ENCODE results near the gene APC.

APC gene

GRCh38 chr5:112779531-112779930 is 41.8 kb downstream of the APC start:
- H3K36me3 ChIP-seq (ENCODE audit: insufficient read depth, low read length): peaks cover 6% of the 10 kb centered on the region; the same call in 1 of the 2 replicates

GRCh38 chr5:112784726-112785125 is 47.0 kb downstream of the APC start:
- H2AFZ ChIP-seq (ENCODE audit: low read length, unreplicated experiment): no peak overlapping the region

More at GRCh38 chr5:112779531-112779930, 41.8 kb downstream of the APC start:
- H2AFZ ChIP-seq (ENCODE audit: low read length, unreplicated experiment): no peak overlapping the region
- H3K27ac ChIP-seq (ENCODE audit: low read depth, low read length): peak overlapping the region; percentile 87
- H3K79me2 ChIP-seq (ENCODE audit: control insufficient read depth, insufficient read depth, low read length, unreplicated experiment): no peaks in the 10 kb centered on the region
- H3K4me3 ChIP-seq (ENCODE audit: low read depth, low read length): no peak overlapping the region
- peaks cover 33% of the 10 kb centered on the region for H3K4me1 ChIP-seq (ENCODE audit: control insufficient read depth, insufficient read depth, low read length, unreplicated experiment)
- no peaks in the 10 kb centered on the region for H3K27me3 ChIP-seq (ENCODE audit: insufficient read depth, low read length)

GRCh38 chr5:112787261-112787660 is 49.6 kb downstream of the APC start:
- no peak overlapping the region for H2AFZ ChIP-seq (ENCODE audit: low read length, unreplicated experiment)
- no peaks in the 10 kb centered on the region for H3K27me3 ChIP-seq (ENCODE audit: insufficient read depth, low read length)
- peaks cover 11% of the 10 kb centered on the region; the same call in 1 of the 2 replicates for H3K36me3 ChIP-seq (ENCODE audit: insufficient read depth, low read length)
- H3K27ac ChIP-seq (ENCODE audit: low read depth, low read length): peak overlapping the region; percentile 66
- H3K4me3 ChIP-seq (ENCODE audit: low read depth, low read length): peak overlapping the region; percentile 6; the same call in 1 of the 2 replicates
- H3K79me2 ChIP-seq (ENCODE audit: control insufficient read depth, insufficient read depth, low read length, unreplicated experiment): no peaks in the 10 kb centered on the region
- H3K4me1 ChIP-seq (ENCODE audit: control insufficient read depth, insufficient read depth, low read length, unreplicated experiment): peaks cover 17% of the 10 kb centered on the region

More at GRCh38 chr5:112784726-112785125, 47.0 kb downstream of the APC start:
- Histone ChIP-seq H3K4me1 (ENCODE audit: control insufficient read depth, insufficient read depth, low read length, unreplicated experiment) (peaks cover 30% of the 10 kb centered on the region), H3K36me3 (ENCODE audit: insufficient read depth, low read length) (peaks cover 15% of the 10 kb centered on the region; the same call in 1 of the 2 replicates), H3K27ac (ENCODE audit: low read depth, low read length) (no peak overlapping the region), H3K4me3 (ENCODE audit: low read depth, low read length) (no peak overlapping the region), H3K27me3 (ENCODE audit: insufficient read depth, low read length) (no peaks in the 10 kb centered on the region), H3K79me2 (ENCODE audit: control insufficient read depth, insufficient read depth, low read length, unreplicated experiment) (no peaks in the 10 kb centered on the region)

- Histone ChIP-seq H2AFZ (ENCODE audit: low read length, unreplicated experiment) (no peak overlapping the region), H3K27ac (ENCODE audit: low read depth, low read length) (peak overlapping the region; percentile 66), H3K4me3 (ENCODE audit: low read depth, low read length) (no peak overlapping the region), H3K36me3 (ENCODE audit: insufficient read depth, low read length) (peaks cover 11% of the 10 kb centered on the region), H3K27me3 (ENCODE audit: insufficient read depth, low read length) (no peaks in the 10 kb centered on the region), H3K4me1 (ENCODE audit: control insufficient read depth, insufficient read depth, low read length, unreplicated experiment) (peaks cover 17% of the 10 kb centered on the region), H3K79me2 (ENCODE audit: control insufficient read depth, insufficient read depth, low read length, unreplicated experiment) (no peaks in the 10 kb centered on the region)
Observed at GRCh38 chr5:112787896-112788295, 50.2 kb downstream of the APC start.

GRCh38 chr5:112793201-112793600 is 55.5 kb downstream of the APC start:
- no peak overlapping the region for H3K4me3 ChIP-seq (ENCODE audit: low read depth, low read length)
- no peaks in the 10 kb centered on the region for H3K79me2 ChIP-seq (ENCODE audit: control insufficient read depth, insufficient read depth, low read length, unreplicated experiment)
- H3K4me1 ChIP-seq (ENCODE audit: control insufficient read depth, insufficient read depth, low read length, unreplicated experiment): no peaks in the 10 kb centered on the region
- H3K27ac ChIP-seq (ENCODE audit: low read depth, low read length): no peak overlapping the region
- no peaks in the 10 kb centered on the region for H3K27me3 ChIP-seq (ENCODE audit: insufficient read depth, low read length)
- no peak overlapping the region for H2AFZ ChIP-seq (ENCODE audit: low read length, unreplicated experiment)
- H3K36me3 ChIP-seq (ENCODE audit: insufficient read depth, low read length): peaks cover 26% of the 10 kb centered on the region

- Histone ChIP-seq H3K27ac (ENCODE audit: low read depth, low read length) (no peak overlapping the region), H3K4me3 (ENCODE audit: low read depth, low read length) (no peak overlapping the region), H3K4me1 (ENCODE audit: control insufficient read depth, insufficient read depth, low read length, unreplicated experiment) (no peaks in the 10 kb centered on the region), H2AFZ (ENCODE audit: low read length, unreplicated experiment) (no peak overlapping the region), H3K36me3 (ENCODE audit: insufficient read depth, low read length) (peaks cover 22% of the 10 kb centered on the region), H3K79me2 (ENCODE audit: control insufficient read depth, insufficient read depth, low read length, unreplicated experiment) (no peaks in the 10 kb centered on the region), H3K27me3 (ENCODE audit: insufficient read depth, low read length) (no peaks in the 10 kb centered on the region)
Observed at GRCh38 chr5:112794410-112794809, 56.7 kb downstream of the APC start.

- Histone ChIP-seq H3K27me3 (ENCODE audit: insufficient read depth, low read length) (no peaks in the 10 kb centered on the region), H3K4me1 (ENCODE audit: control insufficient read depth, insufficient read depth, low read length, unreplicated experiment) (no peaks in the 10 kb centered on the region), H3K27ac (ENCODE audit: low read depth, low read length) (no peak overlapping the region), H3K4me3 (ENCODE audit: low read depth, low read length) (no peak overlapping the region), H3K36me3 (ENCODE audit: insufficient read depth, low read length) (peaks cover 22% of the 10 kb centered on the region), H2AFZ (ENCODE audit: low read length, unreplicated experiment) (no peak overlapping the region), H3K79me2 (ENCODE audit: control insufficient read depth, insufficient read depth, low read length, unreplicated experiment) (no peaks in the 10 kb centered on the region)
Observed at GRCh38 chr5:112795342-112795741, 57.7 kb downstream of the APC start.

GRCh38 chr5:112795944-112796678 is 58.4 kb downstream of the APC start:
- Histone ChIP-seq H3K4me1 (ENCODE audit: control insufficient read depth, insufficient read depth, low read length, unreplicated experiment) (no peaks in the 10 kb centered on the region), H2AFZ (ENCODE audit: low read length, unreplicated experiment) (no peak overlapping the region), H3K27ac (ENCODE audit: low read depth, low read length) (no peak overlapping the region), H3K4me3 (ENCODE audit: low read depth, low read length) (no peak overlapping the region), H3K79me2 (ENCODE audit: control insufficient read depth, insufficient read depth, low read length, unreplicated experiment) (no peaks in the 10 kb centered on the region), H3K27me3 (ENCODE audit: insufficient read depth, low read length) (no peaks in the 10 kb centered on the region), H3K36me3 (ENCODE audit: insufficient read depth, low read length) (peaks cover 26% of the 10 kb centered on the region)

GRCh38 chr5:112799661-112800060 is 62.0 kb downstream of the APC start:
- Histone ChIP-seq H3K79me2 (ENCODE audit: control insufficient read depth, insufficient read depth, low read length, unreplicated experiment) (no peaks in the 10 kb centered on the region), H2AFZ (ENCODE audit: low read length, unreplicated experiment) (no peak overlapping the region), H3K4me3 (ENCODE audit: low read depth, low read length) (no peak overlapping the region), H3K27me3 (ENCODE audit: insufficient read depth, low read length) (no peaks in the 10 kb centered on the region), H3K27ac (ENCODE audit: low read depth, low read length) (no peak overlapping the region), H3K4me1 (ENCODE audit: control insufficient read depth, insufficient read depth, low read length, unreplicated experiment) (no peaks in the 10 kb centered on the region), H3K36me3 (ENCODE audit: insufficient read depth, low read length) (peaks cover 18% of the 10 kb centered on the region)

- H2AFZ ChIP-seq (ENCODE audit: low read length, unreplicated experiment): no peak overlapping the region
- no peaks in the 10 kb centered on the region for H3K79me2 ChIP-seq (ENCODE audit: control insufficient read depth, insufficient read depth, low read length, unreplicated experiment)
- no peak overlapping the region for H3K4me3 ChIP-seq (ENCODE audit: low read depth, low read length)
- no peaks in the 10 kb centered on the region for H3K27me3 ChIP-seq (ENCODE audit: insufficient read depth, low read length)
- H3K4me1 ChIP-seq (ENCODE audit: control insufficient read depth, insufficient read depth, low read length, unreplicated experiment): no peaks in the 10 kb centered on the region
- no peak overlapping the region for H3K27ac ChIP-seq (ENCODE audit: low read depth, low read length)
- peaks cover 18% of the 10 kb centered on the region for H3K36me3 ChIP-seq (ENCODE audit: insufficient read depth, low read length)
Observed at GRCh38 chr5:112800891-112801290, 63.2 kb downstream of the APC start.

GRCh38 chr5:112811023-112811422 is 73.3 kb downstream of the APC start:
- Histone ChIP-seq H3K4me1 (ENCODE audit: control insufficient read depth, insufficient read depth, low read length, unreplicated experiment) (no peaks in the 10 kb centered on the region), H2AFZ (ENCODE audit: low read length, unreplicated experiment) (no peak overlapping the region), H3K27me3 (ENCODE audit: insufficient read depth, low read length) (no peaks in the 10 kb centered on the region), H3K36me3 (ENCODE audit: insufficient read depth, low read length) (peaks cover 14% of the 10 kb centered on the region), H3K79me2 (ENCODE audit: control insufficient read depth, insufficient read depth, low read length, unreplicated experiment) (no peaks in the 10 kb centered on the region), H3K27ac (ENCODE audit: low read depth, low read length) (no peak overlapping the region), H3K4me3 (ENCODE audit: low read depth, low read length) (no peak overlapping the region)
